MM.1S (cell line): Measurements from ENCODE around the gene GLIPR2.

Source experiments
- EZH2 ChIP-seq: fragments of 300-600 bp; sonication (generic); optimal IDR thresholded peaks from 2 replicates; pipeline ENCODE3; 2017; ENCODE audit warnings: low read depth, mild to moderate bottlenecking, antibody characterized with exemption, low read length, mixed read lengths
- EZH2phosphoT487 ChIP-seq: fragments of 300-600 bp; sonication (generic); IDR thresholded peaks from 2 replicates; pipeline ENCODE4 v1.6.1; 2018; ENCODE audit warnings: antibody characterized with exemption, low read length
- TF ChIP-seq, protein P1 (sequence below): fragments of 300-600 bp; sonication (generic); IDR thresholded peaks from 2 replicates; pipeline ENCODE4 v1.5.1; 2016; ENCODE audit warnings: antibody characterized with exemption, low read length, mixed read lengths

GRCh38 chr9:36207546-36208012, 71.0 kb downstream of the GLIPR2 start:
- TF ChIP-seq, protein P1, sequence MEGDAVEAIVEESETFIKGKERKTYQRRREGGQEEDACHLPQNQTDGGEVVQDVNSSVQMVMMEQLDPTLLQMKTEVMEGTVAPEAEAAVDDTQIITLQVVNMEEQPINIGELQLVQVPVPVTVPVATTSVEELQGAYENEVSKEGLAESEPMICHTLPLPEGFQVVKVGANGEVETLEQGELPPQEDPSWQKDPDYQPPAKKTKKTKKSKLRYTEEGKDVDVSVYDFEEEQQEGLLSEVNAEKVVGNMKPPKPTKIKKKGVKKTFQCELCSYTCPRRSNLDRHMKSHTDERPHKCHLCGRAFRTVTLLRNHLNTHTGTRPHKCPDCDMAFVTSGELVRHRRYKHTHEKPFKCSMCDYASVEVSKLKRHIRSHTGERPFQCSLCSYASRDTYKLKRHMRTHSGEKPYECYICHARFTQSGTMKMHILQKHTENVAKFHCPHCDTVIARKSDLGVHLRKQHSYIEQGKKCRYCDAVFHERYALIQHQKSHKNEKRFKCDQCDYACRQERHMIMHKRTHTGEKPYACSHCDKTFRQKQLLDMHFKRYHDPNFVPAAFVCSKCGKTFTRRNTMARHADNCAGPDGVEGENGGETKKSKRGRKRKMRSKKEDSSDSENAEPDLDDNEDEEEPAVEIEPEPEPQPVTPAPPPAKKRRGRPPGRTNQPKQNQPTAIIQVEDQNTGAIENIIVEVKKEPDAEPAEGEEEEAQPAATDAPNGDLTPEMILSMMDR: no peak
- TF ChIP-seq EZH2 (no peak), EZH2phosphoT487 (no peak)
